Cortex of kidney (tissue), 1 donor: ENCODE measurements around the gene PRIMPOL.
"Not testable (repeated sequence)": the region's sequence is repeated elsewhere in the genome, so short reads cannot be mapped to it uniquely, and the experiment has no call there.

Experiments
- DNase-seq: peaks from one replicate; lab custom pipeline; 2025; lab: John Stamatoyannopoulos, UW

The PRIMPOL gene

DNA sequence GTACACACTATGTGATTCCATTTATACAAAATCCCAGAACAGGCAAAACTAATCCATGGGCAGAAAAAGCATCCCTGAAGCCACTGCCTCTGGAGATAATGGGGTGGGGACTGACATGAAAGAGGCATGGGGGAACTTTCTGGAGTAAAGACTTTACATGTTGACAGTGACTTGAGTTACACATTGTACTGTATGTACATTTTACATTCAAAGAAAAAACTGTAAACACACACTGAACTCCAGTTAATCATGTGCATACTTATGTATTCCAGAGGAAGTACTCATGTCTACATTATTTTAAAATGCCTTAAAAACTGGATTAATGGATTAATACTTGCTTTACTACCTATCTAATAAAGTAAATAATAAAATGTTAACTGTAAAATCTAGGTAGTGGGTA lies 62.8 kb downstream of the PRIMPOL start:
- no peak for DNase-seq

DNA sequence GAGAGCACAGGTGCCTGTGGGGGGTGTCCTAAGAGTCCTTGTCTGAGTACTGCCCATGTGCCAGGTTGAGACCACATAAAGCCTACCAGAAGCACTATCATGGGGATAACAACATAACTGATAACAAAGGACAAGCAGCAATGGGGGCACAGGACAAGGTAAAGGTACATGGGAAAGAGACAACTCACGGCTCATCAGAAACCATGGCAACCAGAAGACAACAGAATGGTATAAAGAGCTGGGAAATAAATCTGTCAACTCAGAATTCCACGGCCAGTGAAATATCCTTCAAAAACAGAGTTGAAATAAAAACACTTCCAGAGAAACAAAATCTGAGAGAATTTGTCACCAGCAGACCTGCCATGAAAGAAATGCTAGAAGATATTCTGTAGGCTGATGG lies 64.3 kb downstream of the PRIMPOL start:
- no peak for DNase-seq

DNA sequence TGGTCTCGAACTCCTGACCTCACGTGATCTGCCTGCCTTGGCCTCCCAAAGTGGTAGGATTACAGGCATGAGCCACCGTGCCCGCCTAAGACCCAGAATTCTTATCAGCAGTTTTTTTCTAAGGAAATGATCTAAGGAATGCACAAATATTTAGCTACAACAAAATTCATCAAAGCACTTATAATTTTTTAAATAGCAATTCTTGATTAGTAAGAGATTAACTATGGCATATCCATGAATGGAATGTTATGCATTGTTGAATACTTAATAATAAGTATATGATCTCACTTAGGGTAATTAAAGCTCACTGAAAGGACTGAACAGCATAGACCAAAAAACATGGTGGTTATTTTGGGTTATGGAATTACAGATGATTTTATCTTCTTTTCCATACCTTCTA lies 66.0 kb downstream of the PRIMPOL start:
- no peak for DNase-seq

DNA sequence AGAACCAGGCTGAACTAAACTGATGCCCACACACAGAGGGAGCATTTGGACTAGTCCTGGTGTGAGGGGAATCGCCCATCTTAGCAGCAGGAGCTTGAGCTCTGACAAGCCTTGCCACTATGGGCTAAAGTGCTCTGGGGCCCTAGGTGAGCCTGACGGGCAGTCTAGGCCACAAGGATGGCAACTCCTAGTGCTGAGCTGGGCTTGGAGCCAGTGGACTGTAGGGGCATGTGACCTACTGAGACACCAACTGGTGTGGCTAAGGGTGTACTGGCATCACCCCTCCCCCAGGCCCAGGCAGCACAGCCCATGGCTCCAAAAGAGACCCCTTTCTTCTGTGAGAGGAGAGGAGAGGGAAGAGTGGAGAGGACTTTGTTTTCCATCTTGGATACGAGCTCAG lies 69.9 kb downstream of the PRIMPOL start:
- DNase-seq: no peak

DNA sequence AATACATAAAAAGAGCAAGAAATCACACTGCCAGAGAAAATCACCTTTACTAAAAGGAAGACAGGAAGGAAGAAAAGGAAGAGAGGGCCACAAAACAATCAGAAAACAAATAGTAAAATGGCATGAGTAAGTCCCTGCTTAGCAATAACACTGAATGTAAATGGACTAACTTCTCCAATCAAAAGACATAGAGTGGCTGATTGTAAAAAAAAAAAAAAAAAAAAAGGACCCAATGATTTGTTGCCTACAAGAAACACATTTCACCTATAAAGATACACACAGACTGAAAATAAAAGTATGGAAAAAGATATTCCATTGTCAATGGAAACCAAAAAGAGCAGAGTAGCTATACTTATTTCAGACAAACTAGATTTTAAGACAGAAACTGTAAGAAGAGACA lies 71.7 kb downstream of the PRIMPOL start:
- DNase-seq: no peak

DNA sequence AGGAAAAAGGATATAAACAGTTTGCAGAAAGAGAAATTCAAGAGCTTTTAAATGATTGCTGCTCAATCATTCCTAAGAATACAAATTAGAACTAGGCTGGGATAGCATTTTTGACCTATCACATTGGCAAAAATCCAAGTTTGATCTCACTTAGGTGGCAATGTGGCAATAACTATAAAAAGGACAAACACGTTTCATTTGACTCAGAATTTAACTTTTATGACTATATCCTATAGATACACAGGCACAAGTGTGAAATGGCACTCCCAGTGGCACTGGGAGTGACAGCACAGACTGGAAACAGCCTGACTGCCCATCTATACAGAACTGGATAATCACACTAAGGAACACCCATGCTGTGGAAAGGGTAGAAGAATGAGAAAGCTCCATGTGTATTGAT lies 73.3 kb downstream of the PRIMPOL start:
- no peak for DNase-seq

DNA sequence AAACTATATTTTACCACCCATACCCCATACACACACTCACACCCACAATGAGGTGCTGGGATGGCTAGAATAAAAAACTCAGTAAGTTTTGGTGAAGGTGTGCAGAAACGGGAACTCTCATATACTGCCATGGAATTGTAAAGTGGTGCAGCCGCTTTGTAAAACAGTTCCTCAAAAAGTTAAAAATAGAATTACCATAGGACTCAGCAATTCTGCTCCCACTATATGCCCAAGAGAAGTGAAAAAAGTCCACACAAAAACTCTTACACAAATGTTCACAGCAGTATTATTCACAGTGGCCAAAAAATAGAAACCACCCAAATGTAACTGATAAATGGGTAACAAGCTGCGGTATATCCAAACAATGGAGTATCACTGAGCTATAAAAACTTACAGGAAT lies 77.9 kb downstream of the PRIMPOL start:
- no peak for DNase-seq

DNA sequence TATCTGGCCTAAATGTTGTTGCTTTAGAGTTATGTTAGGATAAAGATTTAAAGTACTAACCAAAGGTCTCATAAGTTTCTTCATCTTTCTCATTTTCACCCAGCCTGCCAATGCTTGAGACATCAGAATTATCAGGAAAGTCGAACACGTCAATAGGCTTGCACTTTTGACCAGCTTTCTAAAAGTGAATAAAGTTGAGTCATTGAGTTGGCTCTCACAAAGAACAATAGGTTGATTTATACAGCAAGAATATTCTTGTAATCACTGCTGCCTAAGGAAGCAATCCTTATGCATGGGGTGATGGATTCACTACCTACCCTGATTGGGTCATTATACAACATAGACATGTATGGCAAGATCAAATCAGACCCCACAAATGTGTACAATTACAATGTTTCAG lies 79.3 kb downstream of the PRIMPOL start:
- DNase-seq: no peak

DNA sequence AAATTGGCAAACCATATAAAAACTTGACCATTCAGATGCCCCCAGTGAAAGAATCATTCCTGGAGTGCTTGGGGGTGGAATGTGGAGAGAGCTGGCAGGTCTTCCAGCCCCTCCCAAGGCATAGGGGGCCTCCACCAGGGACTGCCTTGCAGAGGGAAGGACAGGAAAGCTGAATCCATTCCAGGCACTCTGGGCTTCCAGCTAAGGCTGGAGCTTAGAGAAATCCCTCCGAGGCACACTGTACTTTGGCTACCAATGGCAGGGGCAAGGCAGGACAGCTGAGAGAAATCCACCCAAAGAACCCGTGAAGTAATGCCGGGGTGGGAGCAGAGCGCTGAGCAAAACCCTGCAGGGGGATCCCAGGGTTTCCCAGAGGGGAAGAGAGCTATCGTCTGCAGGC lies 80.4 kb downstream of the PRIMPOL start:
- no peak for DNase-seq

DNA sequence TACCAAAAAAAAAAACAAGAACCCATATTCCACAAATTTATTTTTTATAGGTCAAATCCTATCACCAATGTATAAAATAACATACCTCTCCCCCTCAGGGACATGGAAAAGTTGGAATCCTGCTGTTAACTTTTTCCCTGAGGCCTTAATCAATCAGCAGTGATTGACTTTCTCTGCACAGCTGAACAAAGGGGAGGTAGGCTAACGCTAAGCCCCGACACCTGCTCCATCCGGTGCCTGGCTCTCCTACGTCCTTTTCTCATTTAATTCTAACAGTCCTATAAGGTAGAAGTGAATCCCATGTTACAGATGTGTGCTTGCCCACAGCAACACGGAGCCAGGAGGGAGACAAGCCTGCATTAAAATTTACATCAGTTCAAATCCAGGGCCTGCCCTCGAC lies 81.5 kb downstream of the PRIMPOL start:
- DNase-seq: no peak

DNA sequence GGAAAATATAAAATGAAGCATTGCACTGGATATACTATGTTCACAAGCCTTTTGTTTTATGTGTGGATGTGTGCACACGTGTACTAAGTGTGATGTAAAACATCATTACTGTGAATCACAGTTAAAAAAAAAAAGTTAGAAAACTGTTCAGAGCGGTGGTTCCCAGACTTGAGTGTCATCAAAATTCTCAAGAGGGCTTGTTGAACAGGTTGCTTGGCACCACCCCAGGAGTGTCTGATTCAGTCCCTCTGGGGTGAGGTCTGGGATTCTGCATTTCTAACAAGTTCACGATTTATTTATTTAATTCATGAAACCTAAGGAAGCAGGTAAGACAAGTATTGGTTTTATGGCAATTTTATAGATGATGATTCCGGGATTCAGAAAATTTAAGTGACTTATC lies 82.6 kb downstream of the PRIMPOL start:
- no peak for DNase-seq

DNA sequence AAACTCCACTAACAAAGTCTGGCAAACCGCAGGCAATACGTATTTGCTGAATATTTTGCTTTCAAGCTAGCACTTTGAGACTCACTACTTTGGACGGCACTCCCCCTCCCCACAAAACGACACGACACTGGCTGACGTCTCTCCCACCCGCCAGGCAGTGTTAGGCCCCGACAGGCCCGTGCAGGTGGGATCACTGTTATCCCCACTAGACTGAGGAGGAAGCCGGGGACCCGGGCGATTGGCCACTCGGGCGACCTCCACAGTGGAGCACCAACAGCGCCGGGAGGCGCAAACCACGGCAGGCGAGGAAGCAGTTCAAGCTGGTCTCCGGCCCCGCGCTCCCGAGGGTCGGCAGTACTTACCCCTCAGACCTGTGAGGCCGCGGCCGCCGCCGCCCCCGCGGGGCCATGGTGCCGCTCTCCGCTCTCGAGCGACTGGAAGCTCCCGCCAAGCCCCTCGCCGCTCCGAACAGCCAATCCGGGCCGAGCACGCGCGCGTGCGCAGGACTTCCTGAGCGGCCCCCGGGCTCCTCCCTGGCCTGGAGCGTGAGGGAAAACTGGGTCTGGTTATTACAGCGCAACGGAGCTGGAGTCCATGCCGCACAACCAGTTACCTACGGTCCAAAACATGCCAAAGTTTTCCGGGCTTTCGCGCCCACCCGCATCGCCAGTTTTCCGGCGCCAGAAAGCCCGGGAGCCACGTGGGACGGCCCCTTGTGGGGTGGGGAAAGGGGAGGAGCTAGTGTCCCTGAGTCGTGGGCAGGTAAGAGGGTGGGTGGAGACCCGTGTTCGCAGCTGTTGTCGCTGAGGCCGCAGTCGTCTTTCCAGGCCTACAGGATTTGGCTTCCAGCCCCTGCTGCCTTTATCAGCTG lies 84.4 kb downstream of the PRIMPOL start, which contains the start of gene CENPU:
CENPU (minus strand) TSS at position 443 of the 871 bp plus-strand sequence; CDS start at position 409, 34 bp downstream.
- peak; percentile 95 for DNase-seq

DNA sequence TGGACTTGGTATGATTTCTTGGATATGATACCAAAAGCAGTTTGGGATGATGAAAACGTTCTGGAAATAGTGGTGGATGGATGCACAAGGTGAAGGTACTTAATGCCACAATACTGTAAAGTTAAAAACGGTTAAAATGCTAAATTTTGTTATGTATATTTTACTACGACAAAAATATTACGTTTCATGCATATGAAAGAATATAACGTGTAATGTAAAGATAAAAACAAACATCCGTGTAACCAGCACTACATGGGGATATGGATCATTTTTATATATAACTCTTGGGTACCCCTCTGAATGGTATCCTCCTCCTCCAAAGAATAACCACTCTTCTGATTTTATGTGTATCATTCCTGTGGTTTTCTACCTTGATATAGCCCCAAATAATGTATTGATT lies 85.2 kb downstream of the PRIMPOL start:
- DNase-seq: no peak

DNA sequence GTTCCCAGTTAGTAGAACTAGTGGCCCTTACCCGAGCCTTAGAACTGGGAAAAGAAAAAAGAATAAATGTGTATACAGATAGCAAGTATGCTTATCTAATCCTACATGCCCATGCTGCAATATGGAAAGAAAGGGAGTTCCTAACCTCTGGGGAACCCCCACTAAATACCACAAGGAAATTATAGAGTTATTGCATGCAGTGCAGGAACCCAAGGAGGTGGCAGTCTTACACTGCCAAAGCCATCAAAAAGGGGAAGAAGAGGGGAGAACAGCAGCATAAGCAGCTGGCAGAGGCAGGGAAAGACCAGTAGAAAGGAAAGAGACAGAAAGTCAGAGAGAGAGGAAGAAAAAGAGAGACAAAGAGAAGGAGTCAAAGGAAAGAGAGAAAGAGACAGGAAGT lies 90.0 kb downstream of the PRIMPOL start:
- DNase-seq: not testable (repeated sequence)

DNA sequence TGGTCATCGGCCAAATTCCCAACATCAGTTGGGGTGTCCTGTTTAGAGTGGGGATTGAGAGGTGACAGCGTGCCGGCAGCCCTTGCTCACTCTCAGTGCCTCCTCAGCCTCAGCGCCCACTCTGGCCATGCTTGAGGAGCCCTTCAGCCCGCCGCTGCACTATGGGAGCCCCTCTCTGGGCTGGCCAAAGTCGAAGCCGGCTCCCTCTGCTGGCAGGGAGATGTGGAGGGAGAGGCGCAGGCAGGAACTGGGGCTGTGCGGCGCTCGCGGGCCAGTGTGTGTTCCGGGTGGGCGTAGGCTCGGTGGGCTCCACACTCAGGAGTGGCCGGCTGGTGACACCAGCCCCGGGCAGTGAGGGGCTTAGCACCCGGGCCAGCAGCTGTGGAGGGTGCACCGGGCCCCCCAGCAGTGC lies 91.4 kb downstream of the PRIMPOL start:
- DNase-seq: no peak

DNA sequence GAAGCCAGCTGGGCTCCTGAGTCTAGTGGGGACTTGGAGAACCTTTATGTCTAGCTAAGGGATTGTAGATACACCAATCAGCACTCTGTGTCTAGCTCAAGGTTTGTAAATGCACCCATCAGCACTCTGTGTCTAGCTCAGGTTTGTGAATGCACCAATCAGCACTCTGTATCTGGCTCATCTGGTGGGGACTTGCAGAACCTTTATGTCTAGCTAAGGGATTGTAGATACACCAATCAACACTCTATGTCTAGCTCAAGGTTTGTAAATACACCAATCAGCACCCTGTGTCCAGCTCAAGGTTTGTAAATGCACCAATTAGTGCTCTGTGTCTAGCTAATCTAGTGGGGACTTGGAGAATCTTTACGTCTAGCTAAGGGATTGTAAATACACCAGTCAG lies 92.1 kb downstream of the PRIMPOL start:
- not testable (repeated sequence) for DNase-seq

DNA sequence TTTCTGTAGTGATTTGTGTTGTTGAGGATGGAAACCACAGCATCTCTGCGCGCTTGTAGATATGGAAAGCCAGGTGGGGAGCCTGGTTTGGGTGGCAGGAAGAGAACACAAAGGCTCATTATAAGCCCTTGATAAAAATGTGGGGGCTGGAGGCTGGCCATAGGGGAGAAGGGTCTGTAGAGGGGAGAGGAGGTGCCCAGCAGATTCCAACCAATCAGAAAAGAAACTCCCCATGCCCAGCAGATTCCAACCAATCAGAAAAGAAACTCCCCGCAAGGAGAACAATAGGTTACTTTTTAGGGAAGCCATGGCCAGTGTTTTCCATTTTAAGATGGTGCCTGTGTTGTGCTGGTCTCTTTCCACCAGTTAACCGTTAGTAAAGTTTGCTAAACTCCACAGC lies 94.1 kb downstream of the PRIMPOL start:
- no peak for DNase-seq

DNA sequence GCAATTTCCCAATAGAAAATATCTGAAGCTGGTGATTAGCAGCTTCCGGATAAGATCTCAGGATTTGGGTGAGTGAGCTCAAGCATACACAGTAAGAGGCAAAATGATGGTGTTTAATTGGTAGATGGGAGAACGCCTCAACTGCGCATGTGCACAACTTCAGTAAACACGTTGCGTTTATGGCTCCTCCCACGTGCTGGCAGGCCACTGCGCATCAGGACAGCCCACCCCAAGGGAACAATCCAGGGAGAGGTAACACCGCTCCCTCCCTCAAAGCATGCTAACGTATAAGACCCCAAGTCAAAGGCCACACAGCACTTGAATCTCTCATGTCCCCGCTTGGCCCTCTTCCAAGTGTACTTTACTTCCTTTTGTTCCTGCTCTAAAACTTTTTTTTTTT lies 94.7 kb downstream of the PRIMPOL start:
- no peak for DNase-seq
